OCI-LY7 (cell line): ENCODE data around the gene RASSF4.

ENCODE experiments used
- CTCF ChIP-seq: fragments of 200-600 bp; sonication (generic); conservative IDR thresholded peaks from 2 replicates; pipeline ENCODE4 v1.5.1; 2014; ENCODE audit warnings: mild to moderate bottlenecking, antibody characterized with exemption, low read length, moderate library complexity, mixed read lengths
- EZH2phosphoT487 ChIP-seq: fragments of 200-600 bp; sonication (generic); IDR thresholded peaks from 2 replicates; pipeline ENCODE4 v1.6.1; 2018; ENCODE audit warnings: low read depth, borderline replicate concordance, mild to moderate bottlenecking, mixed run types, antibody characterized with exemption, low read length, moderate library complexity, mixed read lengths

GRCh38 chr10:44997105-44997748, 37.6 kb downstream of the RASSF4 start:
- TF ChIP-seq CTCF (no peak), EZH2phosphoT487 (no peak)
